ENCODE results near the gene USH2A. TPM values are rescaled to one million over a fixed set of nuclear protein-coding genes. Genes with fewer than 3 reads are reported as not detected.

Gene USH2A
- total and polyA plus RNA-seq, 4 donors: 0.09 to 0.39 (median 0.15) TPM

- H3K27ac ChIP-seq (ENCODE audit: low read depth, low read length): no peak overlapping the region
- H3K4me3 ChIP-seq (ENCODE audit: low read depth, low read length): no peak overlapping the region
- no peaks in the 10 kb centered on the region for H3K27me3 ChIP-seq (ENCODE audit: control insufficient read depth, insufficient read depth, low read length)
- WGBS (ENCODE audit: insufficient coverage): no CpG with 5 or more reads among the region's 7 CpGs
- no peaks in the 10 kb centered on the region for H3K9me3 ChIP-seq (ENCODE audit: control insufficient read depth, insufficient read depth, low read length)
- H3K4me1 ChIP-seq (ENCODE audit: control insufficient read depth, insufficient read depth, low read length): no peaks in the 10 kb centered on the region
- no peaks in the 10 kb centered on the region for H3K36me3 ChIP-seq (ENCODE audit: control insufficient read depth, insufficient read depth, low read length)
- DNase-seq (ENCODE audit: low read depth in 4 of 6, low spot score in 6 of 6): peak in 1 of 6 donors; percentile 37
Observed at GRCh38 chr1:215891266-215892057, 531.8 kb downstream of the USH2A start.

GRCh38 chr1:215890438-215890837 is 532.8 kb downstream of the USH2A start:
- no peaks in the 10 kb centered on the region for H3K4me1 ChIP-seq (ENCODE audit: control insufficient read depth, insufficient read depth, low read length)
- H3K4me3 ChIP-seq (ENCODE audit: low read depth, low read length): no peak overlapping the region
- no CpG with 5 or more reads among the region's 3 CpGs for WGBS (ENCODE audit: insufficient coverage)
- H3K27me3 ChIP-seq (ENCODE audit: control insufficient read depth, insufficient read depth, low read length): no peaks in the 10 kb centered on the region
- H3K27ac ChIP-seq (ENCODE audit: low read depth, low read length): no peak overlapping the region
- no peak for DNase-seq (ENCODE audit: low read depth in 4 of 6, low spot score in 6 of 6)
- H3K9me3 ChIP-seq (ENCODE audit: control insufficient read depth, insufficient read depth, low read length): no peaks in the 10 kb centered on the region
- H3K36me3 ChIP-seq (ENCODE audit: control insufficient read depth, insufficient read depth, low read length): no peaks in the 10 kb centered on the region

- no peaks in the 10 kb centered on the region for H3K4me1 ChIP-seq (ENCODE audit: control insufficient read depth, insufficient read depth, low read length)
- H3K4me3 ChIP-seq (ENCODE audit: low read depth, low read length): no peak overlapping the region
- H3K36me3 ChIP-seq (ENCODE audit: control insufficient read depth, insufficient read depth, low read length): no peaks in the 10 kb centered on the region
- WGBS (ENCODE audit: insufficient coverage): no CpG with 5 or more reads among the region's 3 CpGs
- peak in 1 of 6 donors; percentile 57 for DNase-seq (ENCODE audit: low read depth in 4 of 6, low spot score in 6 of 6)
- no peak overlapping the region for H3K27ac ChIP-seq (ENCODE audit: low read depth, low read length)
- no peaks in the 10 kb centered on the region for H3K27me3 ChIP-seq (ENCODE audit: control insufficient read depth, insufficient read depth, low read length)
- no peaks in the 10 kb centered on the region for H3K9me3 ChIP-seq (ENCODE audit: control insufficient read depth, insufficient read depth, low read length)
Observed at GRCh38 chr1:215889871-215890270, 533.4 kb downstream of the USH2A start.

- 58% methylated on average over 4 of the region's 6 CpGs for WGBS (ENCODE audit: insufficient coverage)
- no peak overlapping the region for H3K27ac ChIP-seq (ENCODE audit: low read depth, low read length)
- no peaks in the 10 kb centered on the region for H3K27me3 ChIP-seq (ENCODE audit: control insufficient read depth, insufficient read depth, low read length)
- H3K4me1 ChIP-seq (ENCODE audit: control insufficient read depth, insufficient read depth, low read length): no peaks in the 10 kb centered on the region
- H3K36me3 ChIP-seq (ENCODE audit: control insufficient read depth, insufficient read depth, low read length): no peaks in the 10 kb centered on the region
- DNase-seq (ENCODE audit: low read depth in 4 of 6, low spot score in 6 of 6): peak in 2 of 6 donors; percentile 27 to 50
- H3K9me3 ChIP-seq (ENCODE audit: control insufficient read depth, insufficient read depth, low read length): no peaks in the 10 kb centered on the region
- H3K4me3 ChIP-seq (ENCODE audit: low read depth, low read length): no peak overlapping the region
Observed at GRCh38 chr1:215888159-215888558, 535.1 kb downstream of the USH2A start.

- H3K4me3 ChIP-seq (ENCODE audit: low read depth, low read length): no peak overlapping the region
- no peak overlapping the region for H3K27ac ChIP-seq (ENCODE audit: low read depth, low read length)
- H3K4me1 ChIP-seq (ENCODE audit: control insufficient read depth, insufficient read depth, low read length): no peaks in the 10 kb centered on the region
- H3K27me3 ChIP-seq (ENCODE audit: control insufficient read depth, insufficient read depth, low read length): no peaks in the 10 kb centered on the region
- no CpG with 5 or more reads among the region's 2 CpGs for WGBS (ENCODE audit: insufficient coverage)
- no peaks in the 10 kb centered on the region for H3K36me3 ChIP-seq (ENCODE audit: control insufficient read depth, insufficient read depth, low read length)
- peak in 3 of 6 donors; percentile 22 to 80 (median 62) for DNase-seq (ENCODE audit: low read depth in 4 of 6, low spot score in 6 of 6)
- no peaks in the 10 kb centered on the region for H3K9me3 ChIP-seq (ENCODE audit: control insufficient read depth, insufficient read depth, low read length)
Observed at GRCh38 chr1:215887627-215888026, 535.6 kb downstream of the USH2A start.

GRCh38 chr1:215883004-215883403 is 540.2 kb downstream of the USH2A start:
- H3K27ac ChIP-seq (ENCODE audit: low read depth, low read length): no peak overlapping the region
- no peaks in the 10 kb centered on the region for H3K27me3 ChIP-seq (ENCODE audit: control insufficient read depth, insufficient read depth, low read length)
- no peaks in the 10 kb centered on the region for H3K4me1 ChIP-seq (ENCODE audit: control insufficient read depth, insufficient read depth, low read length)
- no peak for DNase-seq (ENCODE audit: low read depth in 4 of 6, low spot score in 6 of 6)
- no CpG with 5 or more reads among the region's 3 CpGs for WGBS (ENCODE audit: insufficient coverage)
- no peaks in the 10 kb centered on the region for H3K36me3 ChIP-seq (ENCODE audit: control insufficient read depth, insufficient read depth, low read length)
- H3K9me3 ChIP-seq (ENCODE audit: control insufficient read depth, insufficient read depth, low read length): no peaks in the 10 kb centered on the region
- no peak overlapping the region for H3K4me3 ChIP-seq (ENCODE audit: low read depth, low read length)

GRCh38 chr1:215878843-215879242 is 544.4 kb downstream of the USH2A start:
- no peaks in the 10 kb centered on the region for H3K4me1 ChIP-seq (ENCODE audit: control insufficient read depth, insufficient read depth, low read length)
- H3K4me3 ChIP-seq (ENCODE audit: low read depth, low read length): no peak overlapping the region
- H3K27ac ChIP-seq (ENCODE audit: low read depth, low read length): no peak overlapping the region
- WGBS (ENCODE audit: insufficient coverage): 93% methylated on average over 4 of the region's 5 CpGs
- H3K9me3 ChIP-seq (ENCODE audit: control insufficient read depth, insufficient read depth, low read length): no peaks in the 10 kb centered on the region
- H3K36me3 ChIP-seq (ENCODE audit: control insufficient read depth, insufficient read depth, low read length): no peaks in the 10 kb centered on the region
- no peak for DNase-seq (ENCODE audit: low read depth in 4 of 6, low spot score in 6 of 6)
- no peaks in the 10 kb centered on the region for H3K27me3 ChIP-seq (ENCODE audit: control insufficient read depth, insufficient read depth, low read length)

- no peak overlapping the region for H3K27ac ChIP-seq (ENCODE audit: low read depth, low read length)
- no peaks in the 10 kb centered on the region for H3K36me3 ChIP-seq (ENCODE audit: control insufficient read depth, insufficient read depth, low read length)
- no peak overlapping the region for H3K4me3 ChIP-seq (ENCODE audit: low read depth, low read length)
- DNase-seq (ENCODE audit: low read depth in 4 of 6, low spot score in 6 of 6): no peak
- no peaks in the 10 kb centered on the region for H3K4me1 ChIP-seq (ENCODE audit: control insufficient read depth, insufficient read depth, low read length)
- no peaks in the 10 kb centered on the region for H3K9me3 ChIP-seq (ENCODE audit: control insufficient read depth, insufficient read depth, low read length)
- 80% methylated on average over 1 of the region's 5 CpGs for WGBS (ENCODE audit: insufficient coverage)
- H3K27me3 ChIP-seq (ENCODE audit: control insufficient read depth, insufficient read depth, low read length): no peaks in the 10 kb centered on the region
Observed at GRCh38 chr1:215878128-215878527, 545.1 kb downstream of the USH2A start.

- WGBS (ENCODE audit: insufficient coverage): 80% methylated on average over 1 of the region's 5 CpGs
- no peak overlapping the region for H3K4me3 ChIP-seq (ENCODE audit: low read depth, low read length)
- H3K36me3 ChIP-seq (ENCODE audit: control insufficient read depth, insufficient read depth, low read length): no peaks in the 10 kb centered on the region
- no peak for DNase-seq (ENCODE audit: low read depth in 4 of 6, low spot score in 6 of 6)
- H3K27ac ChIP-seq (ENCODE audit: low read depth, low read length): no peak overlapping the region
- H3K9me3 ChIP-seq (ENCODE audit: control insufficient read depth, insufficient read depth, low read length): no peaks in the 10 kb centered on the region
- H3K4me1 ChIP-seq (ENCODE audit: control insufficient read depth, insufficient read depth, low read length): no peaks in the 10 kb centered on the region
- H3K27me3 ChIP-seq (ENCODE audit: control insufficient read depth, insufficient read depth, low read length): no peaks in the 10 kb centered on the region
Observed at GRCh38 chr1:215877452-215877951, 545.7 kb downstream of the USH2A start.

- Histone ChIP-seq H3K4me3 (ENCODE audit: low read depth, low read length) (no peak overlapping the region), H3K9me3 (ENCODE audit: control insufficient read depth, insufficient read depth, low read length) (no peaks in the 10 kb centered on the region), H3K27me3 (ENCODE audit: control insufficient read depth, insufficient read depth, low read length) (no peaks in the 10 kb centered on the region), H3K4me1 (ENCODE audit: control insufficient read depth, insufficient read depth, low read length) (no peaks in the 10 kb centered on the region), H3K36me3 (ENCODE audit: control insufficient read depth, insufficient read depth, low read length) (no peaks in the 10 kb centered on the region), H3K27ac (ENCODE audit: low read depth, low read length) (no peak overlapping the region)
- DNase-seq (ENCODE audit: low read depth in 4 of 6, low spot score in 6 of 6): no peak
- WGBS (ENCODE audit: insufficient coverage): no CpG with 5 or more reads among the region's 1 CpG
Observed at GRCh38 chr1:215875712-215876111, 547.5 kb downstream of the USH2A start.
